22Rv1 (cell line): ENCODE data around the gene SCAPER.
"Not testable (repeated sequence)": the region's sequence is repeated elsewhere in the genome, so short reads cannot be mapped to it uniquely, and the experiment has no call there.

ENCODE experiments used
- H3K27ac ChIP-seq: fragments of 450-650 bp; 2 replicates; pipeline ENCODE4 v1.5.1; 2017
- CTCF ChIP-seq: fragments of 450-650 bp; IDR thresholded peaks from 2 replicates; pipeline ENCODE4 v1.5.1; 2017; ENCODE audit warnings: mild to moderate bottlenecking
- ZFX ChIP-seq: fragments of 450-650 bp; IDR thresholded peaks from 2 replicates; pipeline ENCODE4 v1.6.1; 2017; ENCODE audit warnings: antibody characterized with exemption, borderline replicate concordance

SCAPER gene

DNA sequence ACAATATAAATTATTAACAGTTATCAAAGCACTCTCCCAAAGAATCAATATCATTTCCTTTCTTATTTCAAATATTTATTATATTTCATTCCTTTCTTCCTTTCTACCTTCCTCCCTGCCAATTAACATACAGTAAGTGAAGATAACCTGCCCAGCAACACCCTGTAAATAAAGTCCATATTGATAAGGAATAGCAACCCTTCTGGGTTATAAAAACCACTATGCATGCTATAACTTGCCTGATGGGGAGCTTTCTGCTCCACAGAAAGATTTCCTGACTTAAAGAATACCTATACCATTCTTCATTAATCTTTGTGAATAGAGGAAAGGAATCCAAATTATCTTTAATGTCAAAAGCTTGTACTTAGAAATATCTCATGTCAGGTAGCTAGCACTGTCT, 402.0 kb downstream of the SCAPER start:
- H3K27ac ChIP-seq: no peak overlapping the region
- TF ChIP-seq CTCF (no peak), ZFX (no peak)

DNA sequence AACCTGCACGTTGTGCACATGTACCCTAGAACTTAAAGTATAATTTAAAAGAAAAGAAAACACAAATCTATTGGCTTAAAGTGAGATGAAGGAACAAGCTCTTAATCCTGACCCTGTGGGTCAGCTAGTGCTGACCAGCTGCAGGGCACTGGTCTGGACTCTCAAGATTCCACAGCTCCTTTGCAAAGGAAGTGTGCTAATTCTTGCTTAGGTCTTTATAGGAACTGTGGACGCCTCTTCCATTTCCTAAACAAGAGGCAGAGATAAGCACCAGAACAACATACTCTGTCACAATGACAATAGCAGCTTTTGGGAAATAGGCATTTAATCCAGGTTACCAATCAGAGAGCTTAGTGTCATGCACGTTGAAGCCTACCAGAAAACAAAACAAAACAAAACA, 402.5 kb downstream of the SCAPER start:
- TF ChIP-seq ZFX: no peak
- TF ChIP-seq CTCF: no peak
- no peak overlapping the region for H3K27ac ChIP-seq

- not testable (repeated sequence) for H3K27ac ChIP-seq
Measured at GRCh38 chr15:76502185-76502584, 403.0 kb downstream of the SCAPER start.

DNA sequence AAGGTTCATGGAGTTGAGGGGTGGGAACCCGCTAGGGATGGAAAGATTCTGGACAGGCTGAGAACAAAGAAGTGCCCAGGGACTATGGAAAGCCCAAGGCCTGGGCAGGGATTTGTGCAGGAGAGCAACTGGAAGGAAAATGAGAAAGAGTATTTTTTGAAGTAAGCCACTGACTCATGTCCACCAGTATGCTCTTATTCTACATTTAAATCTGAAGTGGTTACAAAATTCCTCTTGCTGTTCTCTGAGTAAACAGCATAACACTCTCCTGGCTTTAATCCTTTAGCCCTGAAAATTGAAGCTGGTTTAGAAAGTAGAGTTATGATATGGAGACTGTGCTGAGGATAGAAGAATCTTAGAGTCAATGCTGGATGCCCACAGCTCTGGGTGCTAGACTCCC, 403.4 kb downstream of the SCAPER start:
- TF ChIP-seq CTCF (no peak), ZFX (no peak)
- no peak overlapping the region for H3K27ac ChIP-seq

DNA sequence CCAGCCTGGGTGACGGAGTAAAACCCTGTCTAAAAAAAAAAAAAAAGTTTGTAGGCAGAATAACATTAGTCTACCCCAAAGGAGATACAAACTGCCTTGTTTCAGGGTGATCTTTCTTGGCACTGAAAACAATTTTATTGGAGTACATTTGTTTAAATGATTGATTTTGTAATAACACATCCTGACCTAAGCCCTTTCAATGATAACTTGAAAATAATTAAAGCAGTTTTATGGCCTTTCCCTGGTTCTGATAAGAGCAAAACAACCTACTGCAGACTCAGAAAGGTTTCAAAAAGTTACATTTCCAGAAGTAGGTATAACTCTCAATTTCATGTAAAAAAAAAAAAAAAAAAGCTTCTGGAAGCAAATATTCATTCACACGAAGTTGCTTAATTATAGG, 404.1 kb downstream of the SCAPER start:
- TF ChIP-seq ZFX (no peak), CTCF (no peak)
- H3K27ac ChIP-seq: no peak overlapping the region

DNA sequence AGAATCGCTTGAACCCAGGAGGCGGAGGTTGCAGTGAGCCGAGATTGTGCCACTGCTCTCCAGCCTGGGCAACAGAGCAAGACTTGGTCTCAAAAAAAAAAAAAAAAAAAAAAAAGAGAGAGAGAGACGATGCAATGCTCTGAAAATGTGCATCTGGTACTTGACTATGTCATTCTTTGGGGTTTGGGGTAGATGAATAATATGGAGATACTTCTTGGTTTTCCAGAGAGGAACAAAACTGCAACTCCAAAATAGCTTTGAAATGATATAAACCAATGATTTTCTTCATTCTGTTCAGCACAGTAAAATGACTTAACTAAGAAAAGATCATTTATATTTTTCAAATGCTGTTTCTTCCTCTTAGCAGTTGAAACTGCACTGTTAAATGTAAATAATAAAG, 409.7 kb downstream of the SCAPER start:
- TF ChIP-seq CTCF (no peak), ZFX (no peak)
- no peak overlapping the region for H3K27ac ChIP-seq

DNA sequence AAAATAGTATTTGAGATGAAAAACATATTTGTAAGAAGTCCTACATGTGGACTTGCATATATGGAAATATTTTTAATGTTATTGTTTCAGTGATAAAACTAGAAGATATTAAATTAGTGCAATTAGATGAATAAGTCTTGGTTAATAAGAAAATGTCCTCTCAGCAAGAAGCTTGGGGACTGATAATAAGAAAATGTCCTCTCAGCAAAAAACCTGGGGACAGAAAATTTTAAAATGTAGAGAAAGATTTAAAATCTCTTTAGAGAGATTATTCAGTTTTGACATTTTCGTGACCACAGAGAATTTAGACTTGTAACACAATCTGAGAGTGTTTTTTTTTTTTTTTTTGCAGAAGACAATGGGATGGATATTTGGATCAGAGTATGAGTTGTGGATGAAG, 412.6 kb downstream of the SCAPER start:
- no peak overlapping the region for H3K27ac ChIP-seq
- TF ChIP-seq CTCF (no peak), ZFX (no peak)

DNA sequence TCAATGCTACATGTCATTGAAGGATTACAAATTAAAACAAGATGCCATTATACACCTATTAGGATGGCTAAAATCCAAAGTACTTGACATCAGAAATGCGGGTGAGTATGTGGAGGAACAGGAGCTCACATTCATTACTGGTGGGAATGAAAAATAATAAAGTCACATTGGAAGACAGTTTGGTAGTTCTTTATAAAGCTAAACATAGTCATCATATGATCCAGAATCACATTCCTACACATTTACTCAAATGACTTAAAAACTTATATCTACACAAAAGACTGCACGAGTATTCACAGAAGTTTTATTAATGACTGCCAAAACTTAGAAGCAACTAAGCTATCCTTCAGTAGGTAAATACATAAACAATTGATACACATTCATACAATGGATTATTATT, 421.4 kb downstream of the SCAPER start:
- H3K27ac ChIP-seq: no peak overlapping the region
- TF ChIP-seq ZFX (no peak), CTCF (no peak)
